GM12878 (cell line): ENCODE data around the gene HASPIN. TPM values are rescaled to one million over a fixed set of nuclear protein-coding genes. Genes with fewer than 3 reads are reported as not detected.

ENCODE experiments used
- ATAC-seq: fragments of 200-7000 bp; cut with Tn5 transposase; 3 replicates; pipeline ENCODE4 v1.9.1; 2020; ENCODE audit warnings: mild to moderate bottlenecking, moderate library complexity
- BruUV-seq: library from RNA; stranded (reverse); fragments of 400-500 nt; replicated peaks from 2 replicates; lab custom pipeline; 2021; lab: Mats Ljungman, UMichigan
- CTCF ChIA-PET: fragments of 300-600 bp; sonication (Branson Sonifier 250); formaldehyde crosslinking; extraction: SDS; loops from one replicate; lab custom pipeline; 2021; ENCODE audit warnings: inconsistent platforms; lab: Yijun Ruan, JAX
- POLR2A ChIA-PET: fragments of 350-600 bp; formaldehyde crosslinking; extraction: SDS; loops from one replicate; lab custom pipeline; 2021; ENCODE audit warnings: inconsistent platforms; lab: Charles Lee
- RAD21 ChIA-PET: fragments of 300-600 bp; sonication (Branson Sonifier 250); formaldehyde crosslinking; loops from one replicate; lab custom pipeline; 2023; ENCODE audit warnings: antibody characterized with exemption; ENCODE audit not compliant: unreplicated experiment; lab: Charles Lee
- SMC1A ChIA-PET: fragments of 300-600 bp; sonication (Branson Sonifier 250); formaldehyde crosslinking; loops from one replicate; lab custom pipeline; 2023; ENCODE audit not compliant: unreplicated experiment, uncharacterized antibody; lab: Charles Lee
- DNase-seq: peaks from one replicate; pipeline ENCODE4 v3.0.0-alpha.2; 2011; ENCODE audit warnings: low read depth, low spot score
- FAIRE-seq: peaks from 3 replicates; lab custom pipeline; 2011; peaks lifted over from hg19 to GRCh38; lab: Jason Lieb, UNC
- H2AFZ ChIP-seq: 2 replicates; pipeline ENCODE4 v1.6.0; 2011; ENCODE audit warnings: low read depth, low read length, control low read depth; ENCODE audit not compliant: control insufficient read depth
- H3K27ac ChIP-seq: 2 replicates; pipeline ENCODE4 v1.5.1; 2011; ENCODE audit warnings: control low read depth; ENCODE audit not compliant: control insufficient read depth, insufficient read depth
- H3K27me3 ChIP-seq, 2 experiments: replicated peaks in 1 of 2; 2 replicates each; pipeline versions ENCODE4 v1.6.0 to v1.6.1; 2011; ENCODE audit warnings: low read length in 1 of 2; ENCODE audit not compliant: control insufficient read depth in 2 of 2, insufficient read depth in 2 of 2
- H3K36me3 ChIP-seq, 2 experiments: 2 replicates each; pipeline ENCODE4 v1.5.1; 2011; ENCODE audit warnings: low read length in 1 of 2; ENCODE audit not compliant: control insufficient read depth in 2 of 2, insufficient read depth in 2 of 2
- H3K4me1 ChIP-seq: 2 replicates; pipeline ENCODE4 v1.6.1; 2011; ENCODE audit warnings: mild to moderate bottlenecking, low read length, moderate library complexity, mixed read lengths; ENCODE audit not compliant: control insufficient read depth, insufficient read depth
- H3K4me2 ChIP-seq: 2 replicates; pipeline ENCODE4 v1.6.0; 2011; ENCODE audit warnings: control low read depth; ENCODE audit not compliant: control insufficient read depth, insufficient read depth
- H3K4me3 ChIP-seq: fragments of 200-600 bp; sonication (generic); 2 replicates; pipeline ENCODE4 v1.5.1; 2016
- H3K79me2 ChIP-seq: 2 replicates; pipeline ENCODE4 v1.6.0; 2011; ENCODE audit warnings: low read length; ENCODE audit not compliant: control insufficient read depth, insufficient read depth
- H3K9ac ChIP-seq: 2 replicates; pipeline ENCODE4 v1.8.0; 2011; ENCODE audit warnings: low read length, control low read depth, mixed read lengths; ENCODE audit not compliant: control insufficient read depth, insufficient read depth
- H3K9me3 ChIP-seq: replicated peaks from 3 replicates; pipeline ENCODE4 v1.5.1; 2011; ENCODE audit warnings: mild to moderate bottlenecking, low read length; ENCODE audit not compliant: control insufficient read depth, insufficient read depth
- H4K20me1 ChIP-seq: 2 replicates; pipeline ENCODE4 v1.6.0; 2011; ENCODE audit not compliant: control insufficient read depth, insufficient read depth
- BHLHE40 ChIP-seq, 2 experiments: fragments of 450-650 bp in 1 of 2; IDR thresholded peaks; 2 replicates each; pipeline ENCODE4 v1.6.1; 2011 to 2017; ENCODE audit warnings: low read depth in 2 of 2, borderline replicate concordance in 1 of 2, improper control_type of control experiment in 1 of 2, low read length in 1 of 2, mild to moderate bottlenecking in 1 of 2
- MXI1 ChIP-seq: fragments of 150-350 bp; IDR thresholded peaks from 2 replicates; pipeline ENCODE4 v1.6.1; 2011; ENCODE audit warnings: low read depth, mild to moderate bottlenecking, inconsistent platforms, low read length, improper control_type of control experiment
- NFYB ChIP-seq: IDR thresholded peaks from 2 replicates; pipeline ENCODE4 v1.6.1; 2011; ENCODE audit warnings: low read depth, mild to moderate bottlenecking, low read length, improper control_type of control experiment, moderate library complexity; ENCODE audit not compliant: insufficient read depth
- RUNX3 ChIP-seq: IDR thresholded peaks from 2 replicates; pipeline ENCODE4 v1.6.1; 2012; ENCODE audit warnings: low read length, inconsistent platforms
- ZNF622 ChIP-seq: fragments of 450-650 bp; IDR thresholded peaks from 2 replicates; pipeline ENCODE4 v1.6.1; 2017; ENCODE audit warnings: mild to moderate bottlenecking, inconsistent platforms
- WGBS: methylation state at CpG from one replicate; pipeline ENCODE4 v1.1.6; 2016; ENCODE audit warnings: low lambda C conversion rate; ENCODE audit not compliant: insufficient replicate concordance, insufficient coverage; ENCODE audit errors: missing lambda C conversion rate; 5-methylcytosine and 5-hydroxymethylcytosine counted together
- in situ Hi-C: fragments of 300-500 bp; cut with MboI; formaldehyde crosslinking; loops from 9 replicates; pipeline ENCODE4 v1.14.3; 2018; ENCODE audit warnings: mixed read lengths
- intact Hi-C: fragments of 100-400 bp; cut with micrococcal nuclease; formaldehyde crosslinking; loops from one replicate; pipeline ENCODE4 v1.14.2; 2022; ENCODE audit not compliant: unreplicated experiment
- polyA plus RNA-seq, 11 experiments: library from polyadenylated mRNA; depleted of rRNA in 4 of 11; unstranded in 6 of 11; stranded (reverse) in 5 of 11; fragments of >200 nt; fragmentation: Nextera tagmentation in 4 of 11; fragmentation: Illumina TruSeq in 1 of 11; extraction: Ambion mirVana in 4 of 11; extraction: Trizol in 1 of 11; gene quantifications; 1 replicate in 1 of 11; 2 replicates in 10 of 11; pipeline versions ENCODE4 v1.2.1 to v1.2.3, GENCODE V29; 2011 to 2016; ENCODE audit warnings: inconsistent platforms in 2 of 11, missing spikeins in 2 of 11, low read depth in 1 of 11
- total RNA-seq, 4 experiments: library from RNA; depleted of rRNA in 3 of 4; stranded (reverse); fragments of >200 nt in 3 of 4; fragmentation: Illumina TruSeq in 1 of 4; extraction: Trizol in 1 of 4; gene quantifications; 2 replicates each; pipeline versions ENCODE4 v1.2.1 to v1.2.3, GENCODE V29; 2013 to 2021
- TF ChIP-seq, protein P1 (sequence below): fragments of 450-650 bp; IDR thresholded peaks from 2 replicates; pipeline ENCODE4 v1.6.1; 2017; ENCODE audit warnings: mild to moderate bottlenecking, low read depth, inconsistent platforms; ENCODE audit not compliant: poor library complexity, severe bottlenecking
- TF ChIP-seq, protein P2 (sequence below): IDR thresholded peaks from 2 replicates; pipeline ENCODE4 v1.6.1; 2011; ENCODE audit warnings: low read depth, low read length, improper control_type of control experiment, borderline replicate concordance
- TF ChIP-seq, protein P3 (sequence below): IDR thresholded peaks from 2 replicates; pipeline ENCODE4 v1.6.1; 2011; ENCODE audit warnings: mild to moderate bottlenecking, low read depth, low read length, moderate library complexity; ENCODE audit not compliant: insufficient replicate concordance
- TF ChIP-seq, protein P4 (sequence below): IDR thresholded peaks from 2 replicates; pipeline ENCODE4 v1.6.1; 2011; ENCODE audit warnings: borderline replicate concordance, low read depth, mild to moderate bottlenecking, moderate library complexity, mixed read lengths, low read length; ENCODE audit not compliant: insufficient read depth; ENCODE audit errors: extremely low read length
- TF ChIP-seq, protein P5 (sequence below): fragments of 450-650 bp; IDR thresholded peaks from 2 replicates; pipeline ENCODE4 v1.6.1; 2016; ENCODE audit warnings: mild to moderate bottlenecking
- TF ChIP-seq, protein P6 (sequence below): fragments of 450-650 bp; IDR thresholded peaks from 2 replicates; pipeline ENCODE4 v1.6.1; 2016; ENCODE audit warnings: mild to moderate bottlenecking

HASPIN gene
- total and polyA plus RNA-seq, 10 of the 15 experiments (the other 5 are each of a cell fraction or from before 2014, with no cell fraction given) = 0.80 to 18.0 (median 10.1) TPM

DNA sequence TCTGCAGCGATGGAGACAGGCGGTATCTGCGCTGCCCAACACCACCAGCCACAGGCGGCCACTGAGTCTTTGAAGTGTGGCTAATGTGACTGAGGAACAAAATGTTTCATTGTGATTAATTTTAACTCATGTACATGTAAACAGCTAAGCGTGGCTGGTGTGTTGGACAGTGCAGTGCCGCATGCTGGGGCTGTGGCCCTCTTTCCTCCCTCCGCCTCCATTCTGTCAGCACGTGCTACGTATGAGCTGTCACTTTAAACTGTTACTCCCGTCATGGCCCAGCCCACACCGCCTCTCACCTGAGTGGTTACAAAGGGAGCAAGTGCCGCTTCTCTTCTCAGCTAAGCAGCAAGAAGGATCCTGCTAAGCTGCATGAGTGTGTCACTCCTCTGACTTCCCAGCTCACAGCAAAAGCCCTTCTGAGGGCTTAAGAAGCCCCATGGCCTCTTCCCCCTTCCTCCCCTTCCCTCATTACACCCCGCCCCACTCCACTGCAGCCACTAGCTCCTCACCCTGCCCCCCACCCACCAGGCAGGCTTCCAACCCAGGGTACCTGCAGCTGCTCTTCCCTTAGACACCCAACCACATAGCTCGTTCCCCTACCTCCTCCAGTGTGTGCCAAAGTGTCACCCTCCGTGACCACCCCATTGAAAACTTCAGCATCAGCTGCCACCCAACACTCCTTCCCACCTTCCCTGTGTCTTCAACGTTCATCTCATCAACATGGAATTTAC lies 15.0 kb downstream of the HASPIN start:
- SMC1A ChIA-PET = interaction anchor here (0.7 to 10.8 kb wide), 26 partner anchors 9 to 248 kb away, joined by 3 to 255 read pairs (median 6); partner anchors contain the start of genes HASPIN and NCBP3
- Histone ChIP-seq H3K4me1 (0 out of 2 replicates have a peak, but pooled peaks cover 2% of the 10 kb centered on the region), H3K27me3 (no peaks in the 10 kb centered on the region), H3K27ac (no peak overlapping the region), H4K20me1 (no peaks in the 10 kb centered on the region), H3K36me3 (no peaks in the 10 kb centered on the region), H3K9ac (no peak overlapping the region), H3K79me2 (no peaks in the 10 kb centered on the region), H3K9me3 (no peaks in the 10 kb centered on the region; the same call in 2 of the 3 replicates), H2AFZ (no peak overlapping the region), H3K4me3 (no peak overlapping the region), H3K4me2 (no peak overlapping the region)
- POLR2A ChIA-PET = interaction anchor here (0.7 to 2.3 kb wide), 3 partner anchors 25 to 119 kb away, joined by 3 to 14 read pairs (median 5); no protein-coding TSS in a partner anchor
- intact Hi-C loops (loop anchor here (5.0 to 10.0 kb wide), 4 partner anchors 59 to 694 kb away; no protein-coding TSS in a partner anchor), in situ Hi-C loops (loop anchor here (5.0 kb wide), 1 partner anchor 84 kb away; no protein-coding TSS in a partner anchor)
- ATAC-seq (peak; percentile 82), DNase-seq (no peak), FAIRE-seq (no peak)
- WGBS = 59% methylated on average over 15 of the region's 16 CpGs
- RAD21 ChIA-PET = interaction anchor here (0.7 to 7.7 kb wide), 30 partner anchors 9 to 336 kb away, joined by 3 to 191 read pairs (median 6); partner anchors contain the start of genes HASPIN, NCBP3, P2RX1 and TRPV3
- CTCF ChIA-PET = interaction anchor here (0.6 to 9.7 kb wide), 40 partner anchors 9 to 336 kb away, joined by 3 to 371 read pairs (median 7); partner anchors contain the start of genes NCBP3 and P2RX5
- no TSS peak for BruUV-seq
- peak; percentile 78 for TF ChIP-seq MXI1
- TF ChIP-seq, protein P1, sequence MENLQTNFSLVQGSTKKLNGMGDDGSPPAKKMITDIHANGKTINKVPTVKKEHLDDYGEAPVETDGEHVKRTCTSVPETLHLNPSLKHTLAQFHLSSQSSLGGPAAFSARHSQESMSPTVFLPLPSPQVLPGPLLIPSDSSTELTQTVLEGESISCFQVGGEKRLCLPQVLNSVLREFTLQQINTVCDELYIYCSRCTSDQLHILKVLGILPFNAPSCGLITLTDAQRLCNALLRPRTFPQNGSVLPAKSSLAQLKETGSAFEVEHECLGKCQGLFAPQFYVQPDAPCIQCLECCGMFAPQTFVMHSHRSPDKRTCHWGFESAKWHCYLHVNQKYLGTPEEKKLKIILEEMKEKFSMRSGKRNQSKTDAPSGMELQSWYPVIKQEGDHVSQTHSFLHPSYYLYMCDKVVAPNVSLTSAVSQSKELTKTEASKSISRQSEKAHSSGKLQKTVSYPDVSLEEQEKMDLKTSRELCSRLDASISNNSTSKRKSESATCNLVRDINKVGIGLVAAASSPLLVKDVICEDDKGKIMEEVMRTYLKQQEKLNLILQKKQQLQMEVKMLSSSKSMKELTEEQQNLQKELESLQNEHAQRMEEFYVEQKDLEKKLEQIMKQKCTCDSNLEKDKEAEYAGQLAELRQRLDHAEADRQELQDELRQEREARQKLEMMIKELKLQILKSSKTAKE = no peak
- TF ChIP-seq, protein P2, sequence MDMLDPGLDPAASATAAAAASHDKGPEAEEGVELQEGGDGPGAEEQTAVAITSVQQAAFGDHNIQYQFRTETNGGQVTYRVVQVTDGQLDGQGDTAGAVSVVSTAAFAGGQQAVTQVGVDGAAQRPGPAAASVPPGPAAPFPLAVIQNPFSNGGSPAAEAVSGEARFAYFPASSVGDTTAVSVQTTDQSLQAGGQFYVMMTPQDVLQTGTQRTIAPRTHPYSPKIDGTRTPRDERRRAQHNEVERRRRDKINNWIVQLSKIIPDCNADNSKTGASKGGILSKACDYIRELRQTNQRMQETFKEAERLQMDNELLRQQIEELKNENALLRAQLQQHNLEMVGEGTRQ = no peak
- TF ChIP-seq, protein P3, sequence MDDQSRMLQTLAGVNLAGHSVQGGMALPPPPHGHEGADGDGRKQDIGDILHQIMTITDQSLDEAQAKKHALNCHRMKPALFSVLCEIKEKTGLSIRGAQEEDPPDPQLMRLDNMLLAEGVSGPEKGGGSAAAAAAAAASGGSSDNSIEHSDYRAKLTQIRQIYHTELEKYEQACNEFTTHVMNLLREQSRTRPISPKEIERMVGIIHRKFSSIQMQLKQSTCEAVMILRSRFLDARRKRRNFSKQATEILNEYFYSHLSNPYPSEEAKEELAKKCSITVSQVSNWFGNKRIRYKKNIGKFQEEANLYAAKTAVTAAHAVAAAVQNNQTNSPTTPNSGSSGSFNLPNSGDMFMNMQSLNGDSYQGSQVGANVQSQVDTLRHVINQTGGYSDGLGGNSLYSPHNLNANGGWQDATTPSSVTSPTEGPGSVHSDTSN = peak; percentile 17
- TF ChIP-seq, protein P4, sequence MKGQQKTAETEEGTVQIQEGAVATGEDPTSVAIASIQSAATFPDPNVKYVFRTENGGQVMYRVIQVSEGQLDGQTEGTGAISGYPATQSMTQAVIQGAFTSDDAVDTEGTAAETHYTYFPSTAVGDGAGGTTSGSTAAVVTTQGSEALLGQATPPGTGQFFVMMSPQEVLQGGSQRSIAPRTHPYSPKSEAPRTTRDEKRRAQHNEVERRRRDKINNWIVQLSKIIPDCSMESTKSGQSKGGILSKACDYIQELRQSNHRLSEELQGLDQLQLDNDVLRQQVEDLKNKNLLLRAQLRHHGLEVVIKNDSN = no peak
- peak; percentile 95 for TF ChIP-seq BHLHE40 (IDR thresholded peaks at IDR 0.05; ENCODE audit: borderline replicate concordance in 1 of 2, low read depth in 2 of 2, low read length in 1 of 2)
- TF ChIP-seq, protein P5, sequence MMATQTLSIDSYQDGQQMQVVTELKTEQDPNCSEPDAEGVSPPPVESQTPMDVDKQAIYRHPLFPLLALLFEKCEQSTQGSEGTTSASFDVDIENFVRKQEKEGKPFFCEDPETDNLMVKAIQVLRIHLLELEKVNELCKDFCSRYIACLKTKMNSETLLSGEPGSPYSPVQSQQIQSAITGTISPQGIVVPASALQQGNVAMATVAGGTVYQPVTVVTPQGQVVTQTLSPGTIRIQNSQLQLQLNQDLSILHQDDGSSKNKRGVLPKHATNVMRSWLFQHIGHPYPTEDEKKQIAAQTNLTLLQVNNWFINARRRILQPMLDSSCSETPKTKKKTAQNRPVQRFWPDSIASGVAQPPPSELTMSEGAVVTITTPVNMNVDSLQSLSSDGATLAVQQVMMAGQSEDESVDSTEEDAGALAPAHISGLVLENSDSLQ = peak; percentile 48; the same call in 1 of the 2 replicates
- TF ChIP-seq, protein P6, sequence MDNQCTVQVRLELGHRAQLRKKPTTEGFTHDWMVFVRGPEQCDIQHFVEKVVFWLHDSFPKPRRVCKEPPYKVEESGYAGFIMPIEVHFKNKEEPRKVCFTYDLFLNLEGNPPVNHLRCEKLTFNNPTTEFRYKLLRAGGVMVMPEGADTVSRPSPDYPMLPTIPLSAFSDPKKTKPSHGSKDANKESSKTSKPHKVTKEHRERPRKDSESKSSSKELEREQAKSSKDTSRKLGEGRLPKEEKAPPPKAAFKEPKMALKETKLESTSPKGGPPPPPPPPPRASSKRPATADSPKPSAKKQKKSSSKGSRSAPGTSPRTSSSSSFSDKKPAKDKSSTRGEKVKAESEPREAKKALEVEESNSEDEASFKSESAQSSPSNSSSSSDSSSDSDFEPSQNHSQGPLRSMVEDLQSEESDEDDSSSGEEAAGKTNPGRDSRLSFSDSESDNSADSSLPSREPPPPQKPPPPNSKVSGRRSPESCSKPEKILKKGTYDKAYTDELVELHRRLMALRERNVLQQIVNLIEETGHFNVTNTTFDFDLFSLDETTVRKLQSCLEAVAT = 0 out of 2 replicates have a peak, but pooled peaks have one; percentile 55
- peak; percentile 20; the same call in 1 of the 2 replicates for TF ChIP-seq RUNX3
- TF ChIP-seq NFYB = no peak
- TF ChIP-seq ZNF622 = no peak
